SK-N-SH (cell line): ENCODE measurements around the gene ILF3.

Source experiments
- ELF1 ChIP-seq: IDR thresholded peaks from 2 replicates; pipeline ENCODE4 v1.4.0; 2012
- TEAD4 ChIP-seq: IDR thresholded peaks from 2 replicates; pipeline ENCODE4 v1.4.0; 2012; ENCODE audit warnings: mild to moderate bottlenecking, borderline replicate concordance; ENCODE audit not compliant: insufficient read depth
- TF ChIP-seq, protein P1 (sequence below): fragments of 200-600 bp; sonication (generic); IDR thresholded peaks from 2 replicates; pipeline ENCODE4 v1.6.1; 2017; ENCODE audit warnings: antibody characterized with exemption, mild to moderate bottlenecking, moderate library complexity
- TF ChIP-seq, protein P2 (sequence below): IDR thresholded peaks from 2 replicates; pipeline ENCODE4 v1.4.0; 2012; ENCODE audit warnings: low read depth

DNA sequence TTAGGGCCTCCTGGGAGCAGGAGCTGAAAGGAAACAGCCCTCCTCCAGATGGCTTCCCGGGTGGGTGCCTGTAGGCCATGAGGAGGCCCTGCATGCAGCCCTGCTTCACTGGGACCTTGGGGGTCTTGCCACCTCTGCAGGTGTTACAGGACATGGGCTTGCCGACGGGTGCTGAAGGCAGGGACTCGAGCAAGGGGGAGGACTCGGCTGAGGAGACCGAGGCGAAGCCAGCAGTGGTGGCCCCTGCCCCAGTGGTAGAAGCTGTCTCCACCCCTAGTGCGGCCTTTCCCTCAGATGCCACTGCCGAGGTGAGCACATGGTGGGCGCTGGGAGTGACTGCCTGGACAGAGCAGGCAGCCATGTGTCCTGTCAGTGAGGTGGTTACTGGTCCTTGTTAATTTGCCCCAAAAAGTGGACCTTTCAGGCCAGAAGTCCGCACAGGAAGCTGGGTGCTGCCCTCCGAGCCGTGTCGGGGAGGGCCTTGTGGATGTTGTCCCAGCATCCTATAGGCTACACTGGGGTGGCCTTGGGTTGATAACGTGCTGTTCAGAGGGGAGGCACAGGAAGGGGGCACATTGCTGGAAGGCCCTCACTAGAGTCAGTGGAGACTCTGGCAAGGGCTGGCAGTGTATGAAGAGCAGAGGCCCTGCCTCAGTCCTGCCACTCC is 28.4 kb downstream of the ILF3 start:
- TF ChIP-seq, protein P1, sequence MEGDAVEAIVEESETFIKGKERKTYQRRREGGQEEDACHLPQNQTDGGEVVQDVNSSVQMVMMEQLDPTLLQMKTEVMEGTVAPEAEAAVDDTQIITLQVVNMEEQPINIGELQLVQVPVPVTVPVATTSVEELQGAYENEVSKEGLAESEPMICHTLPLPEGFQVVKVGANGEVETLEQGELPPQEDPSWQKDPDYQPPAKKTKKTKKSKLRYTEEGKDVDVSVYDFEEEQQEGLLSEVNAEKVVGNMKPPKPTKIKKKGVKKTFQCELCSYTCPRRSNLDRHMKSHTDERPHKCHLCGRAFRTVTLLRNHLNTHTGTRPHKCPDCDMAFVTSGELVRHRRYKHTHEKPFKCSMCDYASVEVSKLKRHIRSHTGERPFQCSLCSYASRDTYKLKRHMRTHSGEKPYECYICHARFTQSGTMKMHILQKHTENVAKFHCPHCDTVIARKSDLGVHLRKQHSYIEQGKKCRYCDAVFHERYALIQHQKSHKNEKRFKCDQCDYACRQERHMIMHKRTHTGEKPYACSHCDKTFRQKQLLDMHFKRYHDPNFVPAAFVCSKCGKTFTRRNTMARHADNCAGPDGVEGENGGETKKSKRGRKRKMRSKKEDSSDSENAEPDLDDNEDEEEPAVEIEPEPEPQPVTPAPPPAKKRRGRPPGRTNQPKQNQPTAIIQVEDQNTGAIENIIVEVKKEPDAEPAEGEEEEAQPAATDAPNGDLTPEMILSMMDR = no peak
- TF ChIP-seq TEAD4 (no peak), ELF1 (no peak)
- TF ChIP-seq, protein P2, sequence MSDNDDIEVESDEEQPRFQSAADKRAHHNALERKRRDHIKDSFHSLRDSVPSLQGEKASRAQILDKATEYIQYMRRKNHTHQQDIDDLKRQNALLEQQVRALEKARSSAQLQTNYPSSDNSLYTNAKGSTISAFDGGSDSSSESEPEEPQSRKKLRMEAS = no peak
